GM19438 (cell line): ENCODE measurements around the gene CYB5R2.

ENCODE experiments used
- ATAC-seq: cut with Tn5 transposase; IDR thresholded peaks from one replicate; pipeline ENCODE4 v1.9.1; 2021; ENCODE audit warnings: low read depth; ENCODE audit not compliant: unreplicated experiment

The CYB5R2 gene

DNA sequence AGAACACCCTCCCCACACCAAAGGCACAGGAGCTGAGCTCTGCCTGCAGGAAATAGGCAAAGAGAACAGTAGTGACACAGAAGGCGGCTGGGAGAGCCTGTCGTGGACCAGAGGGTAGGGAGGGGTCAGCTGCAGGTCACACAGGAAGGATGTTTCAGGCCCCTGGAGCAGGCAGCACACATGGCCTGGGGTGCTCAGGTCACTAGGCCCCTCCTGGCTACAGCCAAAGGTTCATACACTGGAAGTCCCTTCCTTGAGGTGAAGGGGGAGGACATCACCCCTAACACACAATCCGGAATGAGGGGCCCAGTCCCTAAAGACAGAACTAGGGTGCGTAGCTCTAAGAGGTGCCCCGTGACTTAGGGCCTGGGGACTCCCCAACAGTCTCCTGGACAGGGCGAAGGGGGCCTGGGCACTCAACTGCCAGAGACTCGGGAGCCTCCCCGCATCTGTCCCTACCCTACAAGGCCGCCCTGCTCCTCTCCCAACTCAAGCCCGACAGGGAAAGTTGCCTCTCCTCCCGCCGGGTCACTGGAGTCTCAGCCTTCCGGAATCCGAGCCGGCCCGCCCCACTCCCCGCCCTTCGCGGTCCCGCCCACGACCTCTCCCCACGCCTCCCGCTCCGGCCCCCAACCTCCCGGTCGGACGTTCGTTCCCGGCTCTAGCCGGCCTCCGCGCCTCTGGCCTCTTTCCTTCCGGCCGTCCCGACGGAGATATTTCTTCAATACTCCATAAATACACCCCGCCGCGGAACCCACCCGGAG, at the start of gene CYB5R2:
CYB5R2 (minus strand) TSS at position 541 of the 764 bp plus-strand sequence. CDS start 675 bp downstream, outside the sequence.
- ATAC-seq: peak; percentile 68

- no peak for ATAC-seq
Measured at GRCh38 chr11:7714786-7715185, 41.5 kb upstream of the CYB5R2 start.

GRCh38 chr11:7706377-7706776, 33.1 kb upstream of the CYB5R2 start, which contains the start of gene OVCH2:
Gene OVCH2 (minus strand): TSS chr11:7706477. CDS start chr11:7706394, 83 bp downstream.
- no peak for ATAC-seq

GRCh38 chr11:7703740-7704139, 30.4 kb upstream of the CYB5R2 start:
- ATAC-seq: no peak

DNA sequence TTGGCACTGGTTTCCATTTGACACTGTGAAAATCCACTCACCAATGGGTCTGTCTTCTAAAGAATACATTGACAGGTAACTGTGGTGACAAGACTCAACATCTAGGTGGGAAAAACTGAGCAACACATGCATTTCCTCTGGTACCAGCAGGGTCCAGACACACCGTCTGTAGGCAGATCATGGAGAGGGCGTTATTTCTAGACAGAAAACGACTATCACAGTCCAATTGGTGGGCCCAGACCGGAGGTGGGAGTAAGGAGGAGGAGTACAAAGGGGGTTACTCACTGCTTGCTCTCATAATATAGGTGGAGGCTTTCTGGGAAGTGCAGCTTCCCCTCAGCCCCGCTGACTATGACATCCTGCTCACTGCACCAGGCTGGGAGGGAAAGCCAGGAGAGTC, 23.1 kb upstream of the CYB5R2 start:
- no peak for ATAC-seq

DNA sequence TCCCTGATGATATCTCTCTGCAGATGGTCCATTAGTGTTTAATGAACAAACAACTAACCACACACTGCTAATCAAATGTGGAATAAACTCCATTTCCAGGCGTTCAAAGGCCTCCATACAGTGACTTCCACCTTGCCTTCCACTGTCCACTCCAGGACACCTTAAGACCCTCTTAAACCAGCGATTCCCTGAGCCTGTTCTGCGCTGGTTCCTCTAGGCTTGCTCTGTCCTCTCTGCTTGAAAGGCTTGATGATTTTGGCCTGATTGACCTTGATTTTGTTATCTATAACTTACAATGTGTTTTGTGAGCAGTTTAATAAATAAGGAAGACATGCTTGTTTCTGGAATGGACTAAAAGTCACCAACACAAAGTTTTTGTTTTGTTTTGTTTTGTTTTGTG, 20.9 kb upstream of the CYB5R2 start:
- no peak for ATAC-seq

DNA sequence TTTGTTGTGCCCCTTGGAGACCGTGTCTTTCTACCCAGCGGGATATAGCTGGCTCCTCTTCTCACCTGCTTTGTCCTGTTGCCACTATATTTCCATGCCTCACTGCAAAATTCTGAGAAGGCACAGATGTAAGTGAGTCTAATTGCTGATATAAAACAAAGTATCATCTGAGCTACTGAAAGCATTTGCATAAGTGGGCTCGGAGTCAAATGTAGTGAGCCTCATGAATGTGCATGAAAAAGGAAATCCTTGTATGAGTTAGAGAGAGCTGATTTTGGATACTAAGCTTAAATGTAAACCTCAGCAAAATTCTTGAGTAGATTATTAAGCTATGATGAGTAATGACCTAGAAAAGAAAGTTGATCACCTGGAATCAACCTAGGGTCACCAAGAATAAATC, 19.1 kb upstream of the CYB5R2 start:
- no peak for ATAC-seq

GRCh38 chr11:7691759-7692350, 18.6 kb upstream of the CYB5R2 start:
- ATAC-seq: no peak

- ATAC-seq: no peak
Measured at GRCh38 chr11:7690648-7691047, 17.3 kb upstream of the CYB5R2 start.

DNA sequence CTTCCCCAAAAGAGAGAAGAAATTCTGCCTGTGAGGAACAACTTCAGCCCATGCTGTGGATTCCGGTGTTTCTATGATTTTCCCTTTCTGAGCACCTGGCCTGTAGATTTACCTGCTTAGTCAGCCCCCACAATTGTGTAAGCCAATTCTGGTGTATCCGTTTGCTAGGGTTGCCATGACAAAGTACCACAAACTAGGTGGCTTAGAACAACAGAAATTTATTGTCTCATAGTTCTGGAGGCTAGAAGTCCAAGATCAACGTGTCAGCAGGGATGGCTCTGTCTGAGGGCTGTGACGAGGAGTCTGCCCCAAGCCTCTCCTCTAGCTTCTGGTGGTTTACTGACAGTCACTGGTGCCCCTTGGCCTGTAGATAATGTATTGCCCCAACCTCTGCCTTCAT, 15.9 kb upstream of the CYB5R2 start:
- no peak for ATAC-seq

DNA sequence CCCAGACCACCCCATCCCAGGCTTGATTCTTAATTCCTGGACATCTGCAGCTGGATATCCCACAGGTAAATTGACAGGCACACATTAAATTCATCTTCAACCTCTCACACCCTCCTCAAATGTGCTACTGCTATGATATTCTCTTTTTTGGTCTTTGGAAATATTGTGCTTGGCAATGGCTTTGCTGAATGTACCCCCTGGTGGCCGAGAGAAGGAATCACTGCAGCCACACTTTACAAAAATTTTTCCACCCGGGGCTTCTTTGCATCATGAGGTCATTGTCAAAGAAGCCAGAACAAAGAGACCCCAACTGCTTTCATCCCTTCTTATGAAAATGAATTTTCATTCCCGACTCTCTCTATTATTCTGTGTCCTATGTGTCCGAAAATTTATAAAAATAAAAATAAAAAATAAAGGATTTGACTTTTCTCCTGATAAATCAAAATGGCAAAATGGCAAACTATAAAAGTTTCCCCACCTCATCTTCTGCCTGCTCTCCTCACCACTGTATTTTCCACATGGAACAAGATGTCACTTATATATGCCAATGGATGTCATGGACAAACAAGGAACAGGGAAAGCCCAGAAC, 15.0 kb upstream of the CYB5R2 start:
- ATAC-seq: no peak

DNA sequence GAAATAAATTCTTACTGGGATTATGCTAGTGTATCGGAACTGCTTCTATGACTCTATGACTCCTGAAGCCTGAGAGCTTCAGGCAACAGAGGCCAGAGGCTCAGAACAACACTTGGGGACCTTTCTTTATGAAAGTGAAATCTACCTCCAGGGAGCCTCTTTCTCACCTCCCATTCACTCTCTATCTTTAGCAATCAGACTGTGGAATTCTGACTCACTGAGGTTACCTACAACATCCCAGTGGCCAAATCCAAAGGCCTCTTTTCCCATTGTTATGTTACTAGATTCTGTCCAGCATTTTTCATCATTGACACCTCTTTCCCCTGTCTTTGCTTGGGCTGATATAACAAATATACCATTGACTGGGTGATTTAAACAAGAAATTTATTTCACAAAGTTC, 14.1 kb upstream of the CYB5R2 start:
- ATAC-seq: no peak

- ATAC-seq: no peak
Measured at GRCh38 chr11:7686761-7687160, 13.5 kb upstream of the CYB5R2 start.

DNA sequence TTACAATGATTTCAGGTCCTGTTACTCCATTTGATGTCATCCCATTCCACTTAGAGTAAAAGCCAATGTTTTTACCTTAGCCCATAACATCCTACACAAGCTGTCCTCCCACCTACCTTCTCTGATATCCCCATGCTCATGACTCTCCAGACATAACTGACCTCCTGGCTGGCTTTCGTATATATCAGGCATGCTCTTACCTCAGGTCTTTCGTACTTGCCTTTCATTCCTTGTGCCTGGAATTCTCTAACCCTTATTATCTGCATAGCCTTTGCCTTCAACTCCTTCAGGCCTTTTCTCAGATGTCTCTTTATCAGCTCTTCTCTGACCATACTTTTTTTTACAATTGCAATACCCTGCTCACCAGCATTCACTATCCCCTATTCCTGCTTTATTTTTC, 10.3 kb upstream of the CYB5R2 start:
- ATAC-seq: no peak

DNA sequence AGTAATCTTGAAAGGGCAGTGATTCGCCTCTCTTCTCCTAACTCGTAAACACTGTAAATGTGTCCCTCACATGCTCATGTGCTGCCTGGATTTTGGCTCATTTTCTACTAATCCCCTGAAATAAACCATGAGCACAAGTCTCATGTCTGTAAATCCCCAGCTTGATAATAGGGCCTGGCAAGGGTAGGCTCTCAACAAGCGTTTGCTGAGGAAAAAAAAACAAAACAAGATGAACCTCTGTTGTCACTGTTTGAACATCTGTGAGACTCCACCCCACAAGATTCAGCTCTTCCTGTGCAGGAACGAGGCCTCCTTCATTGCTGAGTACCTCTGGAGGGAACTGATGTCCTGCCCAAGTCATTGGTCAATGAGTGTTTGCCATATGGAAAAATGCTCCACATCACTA, 4.5 kb upstream of the CYB5R2 start:
- ATAC-seq: no peak

GRCh38 chr11:7677071-7677470, 3.8 kb upstream of the CYB5R2 start:
- no peak for ATAC-seq

- no peak for ATAC-seq
Measured at GRCh38 chr11:7675631-7676030, 2.3 kb upstream of the CYB5R2 start.

GRCh38 chr11:7673724-7674434, 579 bp upstream of the CYB5R2 start:
- no peak for ATAC-seq

DNA sequence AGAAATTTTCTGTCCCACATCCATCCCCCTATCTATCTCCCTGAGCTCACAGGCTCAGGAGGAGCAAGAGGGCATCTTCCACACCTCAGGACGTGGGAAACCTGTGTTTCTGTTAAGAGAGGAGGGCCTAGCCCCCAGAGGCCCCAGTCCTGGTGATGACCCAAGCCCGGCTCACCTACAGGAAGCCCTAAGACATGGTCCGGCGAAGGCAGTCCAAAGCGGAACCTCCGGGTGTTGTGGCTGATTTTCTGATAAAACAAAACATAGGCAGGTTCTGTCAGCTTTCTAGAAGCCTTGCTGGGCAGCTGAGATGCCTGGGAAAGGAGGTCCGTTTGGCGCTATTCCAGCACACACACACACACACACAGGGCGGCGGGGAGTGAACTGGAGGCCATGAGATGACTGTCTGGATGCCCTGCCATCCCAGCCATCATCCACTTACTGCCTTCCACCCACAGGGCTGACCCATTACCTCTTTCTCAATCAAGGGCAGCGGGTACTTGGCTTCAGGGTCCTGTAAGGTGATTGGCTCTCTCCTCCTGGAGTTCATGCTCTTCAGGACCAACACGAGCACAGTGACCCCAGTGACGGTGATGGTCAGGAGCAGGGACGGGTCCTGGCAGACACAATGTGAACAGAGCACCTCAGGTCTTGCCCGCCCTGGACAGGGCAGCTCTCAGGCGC, 882 bp downstream of the CYB5R2 start:
- ATAC-seq: no peak

GRCh38 chr11:7671347-7672215, 1.7 kb downstream of the CYB5R2 start:
- no peak for ATAC-seq
